Mammary epithelial cell (primary cell): Measurements from ENCODE around the gene EIF4E3.

Source experiments
- EZH2 ChIP-seq: IDR thresholded peaks from 2 replicates; pipeline ENCODE4 v1.6.1; 2012; ENCODE audit warnings: low read length, inconsistent platforms, borderline replicate concordance
- TF ChIP-seq, protein P1 (sequence below), 2 donors: IDR thresholded peaks in 1 of 2; conservative IDR thresholded peaks in 1 of 2; 2 replicates each; pipeline ENCODE4 v1.5.1; 2011 to 2012; ENCODE audit warnings: inconsistent platforms in 2 of 2, low read length in 2 of 2, mild to moderate bottlenecking in 2 of 2, control low read depth in 1 of 2, low read depth in 1 of 2; ENCODE audit not compliant: insufficient read depth in 1 of 2; ENCODE audit errors: extremely low read depth in 1 of 2

DNA sequence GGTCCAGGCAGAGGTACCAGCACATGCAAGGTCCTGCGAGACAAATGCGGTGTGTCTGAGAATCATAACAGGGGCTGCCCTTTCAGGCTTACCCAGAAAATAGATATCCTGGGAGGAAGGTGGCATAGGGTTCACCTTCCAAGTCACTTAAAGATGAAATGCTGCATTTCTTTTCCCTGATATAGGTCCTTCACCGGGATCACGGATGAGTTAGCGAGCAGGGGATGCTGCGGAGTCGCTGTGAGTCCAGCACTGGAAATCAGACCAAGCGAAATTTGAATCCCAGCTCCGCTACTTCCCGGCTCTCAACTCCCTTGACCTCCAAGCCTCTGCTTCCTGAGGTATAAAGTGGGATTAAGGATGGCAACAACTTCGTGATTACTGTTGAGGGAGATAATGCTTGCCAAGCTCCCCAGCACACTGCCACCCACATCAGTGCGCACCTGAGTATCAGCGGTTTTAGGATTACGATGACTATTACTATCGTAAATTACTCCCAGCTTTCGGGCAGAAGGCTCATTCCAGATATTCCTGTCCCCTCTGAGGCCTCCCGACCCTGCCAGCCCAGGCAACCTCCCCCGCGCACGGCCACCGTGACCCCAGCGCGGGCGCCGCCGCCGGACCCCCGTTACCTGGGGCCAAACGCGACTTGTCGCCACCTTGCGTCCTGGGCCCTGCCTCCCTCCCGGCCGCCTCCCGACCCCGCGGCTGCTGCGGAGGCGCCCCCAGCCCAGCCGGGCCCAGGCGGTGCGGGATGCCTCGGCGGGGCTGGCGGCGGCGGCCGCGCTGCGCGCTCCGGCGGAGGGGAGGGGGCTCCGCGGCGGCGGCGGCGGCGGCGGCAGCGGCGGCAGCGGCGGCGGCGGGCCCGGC lies 27.9 kb upstream of the EIF4E3 start:
- TF ChIP-seq, protein P1, sequence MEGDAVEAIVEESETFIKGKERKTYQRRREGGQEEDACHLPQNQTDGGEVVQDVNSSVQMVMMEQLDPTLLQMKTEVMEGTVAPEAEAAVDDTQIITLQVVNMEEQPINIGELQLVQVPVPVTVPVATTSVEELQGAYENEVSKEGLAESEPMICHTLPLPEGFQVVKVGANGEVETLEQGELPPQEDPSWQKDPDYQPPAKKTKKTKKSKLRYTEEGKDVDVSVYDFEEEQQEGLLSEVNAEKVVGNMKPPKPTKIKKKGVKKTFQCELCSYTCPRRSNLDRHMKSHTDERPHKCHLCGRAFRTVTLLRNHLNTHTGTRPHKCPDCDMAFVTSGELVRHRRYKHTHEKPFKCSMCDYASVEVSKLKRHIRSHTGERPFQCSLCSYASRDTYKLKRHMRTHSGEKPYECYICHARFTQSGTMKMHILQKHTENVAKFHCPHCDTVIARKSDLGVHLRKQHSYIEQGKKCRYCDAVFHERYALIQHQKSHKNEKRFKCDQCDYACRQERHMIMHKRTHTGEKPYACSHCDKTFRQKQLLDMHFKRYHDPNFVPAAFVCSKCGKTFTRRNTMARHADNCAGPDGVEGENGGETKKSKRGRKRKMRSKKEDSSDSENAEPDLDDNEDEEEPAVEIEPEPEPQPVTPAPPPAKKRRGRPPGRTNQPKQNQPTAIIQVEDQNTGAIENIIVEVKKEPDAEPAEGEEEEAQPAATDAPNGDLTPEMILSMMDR (conservative IDR thresholded peaks at IDR 0.05 in 1 of 2, IDR thresholded peaks at IDR 0.05 in 1 of 2; ENCODE audit: extremely low read depth in 1 of 2, insufficient read depth in 1 of 2, low read depth in 1 of 2, low read length in 2 of 2) = no peak
- TF ChIP-seq EZH2 = peak; percentile 82
